Nephron (organoid): ENCODE data around the gene SLC12A3.

Experiments
- H3K27ac Mint-ChIP-seq, 3 experiments: 2 replicates each; pipeline ENCODE4 v1.8.0; 2020; ENCODE audit warnings: mixed read lengths in 3 of 3, mild to moderate bottlenecking in 2 of 3, moderate library complexity in 1 of 3
- H3K27me3 Mint-ChIP-seq: 2 replicates; pipeline ENCODE4 v1.8.0; 2021; ENCODE audit warnings: low read depth, mild to moderate bottlenecking, moderate library complexity, mixed read lengths
- H3K36me3 Mint-ChIP-seq: 2 replicates; pipeline ENCODE4 v1.8.0; 2020; ENCODE audit warnings: low read depth, mixed read lengths
- H3K4me1 Mint-ChIP-seq: 2 replicates; pipeline ENCODE4 v1.8.0; 2020; ENCODE audit warnings: mixed read lengths
- H3K4me3 Mint-ChIP-seq, 3 experiments: 2 replicates each; pipeline ENCODE4 v1.8.0; 2020; ENCODE audit warnings: mild to moderate bottlenecking in 3 of 3, mixed read lengths in 3 of 3, moderate library complexity in 2 of 3
- H3K9me3 Mint-ChIP-seq: 2 replicates; pipeline ENCODE4 v1.8.0; 2020; ENCODE audit warnings: mixed read lengths
- CTCF ChIP-seq, 3 experiments: fragments of 200-600 bp; sonication (generic); IDR thresholded peaks; one replicate each; pipeline ENCODE4 v1.5.0; 2021; ENCODE audit warnings: antibody characterized with exemption in 3 of 3; ENCODE audit not compliant: unreplicated experiment in 3 of 3

SLC12A3 gene

GRCh38 chr16:56842133-56842532 is 22.9 kb upstream of the SLC12A3 start:
- no peak overlapping the region for H3K4me3 Mint-ChIP-seq
- no peak for TF ChIP-seq CTCF (IDR thresholded peaks at IDR 0.05; ENCODE audit: unreplicated experiment in 3 of 3)
- no peaks in the 10 kb centered on the region for H3K27me3 Mint-ChIP-seq
- H3K9me3 Mint-ChIP-seq, result no peaks in the 10 kb centered on the region
- no peak overlapping the region for H3K27ac Mint-ChIP-seq
- H3K4me1 Mint-ChIP-seq, result peaks cover 6% of the 10 kb centered on the region
- H3K36me3 Mint-ChIP-seq, result peaks cover 67% of the 10 kb centered on the region

GRCh38 chr16:56844056-56844455 is 21.0 kb upstream of the SLC12A3 start:
- no peak for TF ChIP-seq CTCF (IDR thresholded peaks at IDR 0.05; ENCODE audit: unreplicated experiment in 3 of 3)
- Mint-ChIP-seq H3K4me3 (no peak overlapping the region), H3K36me3 (peaks cover 52% of the 10 kb centered on the region), H3K9me3 (no peaks in the 10 kb centered on the region), H3K27me3 (no peaks in the 10 kb centered on the region), H3K27ac (no peak overlapping the region), H3K4me1 (peaks cover 25% of the 10 kb centered on the region)

GRCh38 chr16:56847173-56847910 is 17.7 kb upstream of the SLC12A3 start:
- Mint-ChIP-seq H3K27me3 (no peaks in the 10 kb centered on the region), H3K36me3 (peaks cover 24% of the 10 kb centered on the region), H3K27ac (peak overlapping the region; percentile 90 to 97 (median 96)), H3K9me3 (no peaks in the 10 kb centered on the region), H3K4me1 (peaks cover 49% of the 10 kb centered on the region), H3K4me3 (no peak overlapping the region)
- TF ChIP-seq CTCF (IDR thresholded peaks at IDR 0.05; ENCODE audit: unreplicated experiment in 3 of 3), result no peak

GRCh38 chr16:56848029-56848936 is 16.7 kb upstream of the SLC12A3 start:
- H3K4me3 Mint-ChIP-seq, result no peak overlapping the region
- no peaks in the 10 kb centered on the region for H3K9me3 Mint-ChIP-seq
- H3K4me1 Mint-ChIP-seq, result peaks cover 49% of the 10 kb centered on the region
- peak overlapping the region; percentile 90 to 97 (median 96) for H3K27ac Mint-ChIP-seq
- peaks cover 18% of the 10 kb centered on the region for H3K36me3 Mint-ChIP-seq
- H3K27me3 Mint-ChIP-seq, result no peaks in the 10 kb centered on the region
- TF ChIP-seq CTCF (IDR thresholded peaks at IDR 0.05; ENCODE audit: unreplicated experiment in 3 of 3), result no peak

GRCh38 chr16:56848955-56849689 is 15.9 kb upstream of the SLC12A3 start:
- Mint-ChIP-seq H3K9me3 (no peaks in the 10 kb centered on the region), H3K4me1 (peaks cover 49% of the 10 kb centered on the region), H3K4me3 (peak overlapping the region in 2 of 3 experiments; percentile 15 to 49), H3K27ac (peak overlapping the region; percentile 90 to 97 (median 96)), H3K27me3 (no peaks in the 10 kb centered on the region), H3K36me3 (peaks cover 11% of the 10 kb centered on the region)
- no peak for TF ChIP-seq CTCF (IDR thresholded peaks at IDR 0.05; ENCODE audit: unreplicated experiment in 3 of 3)
